GM13977 (cell line): ENCODE data around the gene MTMR3.

Source experiments
- DNase-seq: peaks from one replicate; pipeline ENCODE4 v3.0.0; 2012; ENCODE audit warnings: low spot score
- in situ Hi-C: fragments of 300-500 bp; cut with MboI; formaldehyde crosslinking; loops from one replicate; pipeline ENCODE4 v1.12.0; 2022; ENCODE audit warnings: low sequenced_read_pairs, low pct_unique_long_range_greater_than_20kb, mixed read lengths, inconsistent platforms; ENCODE audit not compliant: unreplicated experiment
- TF ChIP-seq, protein P1 (sequence below): IDR thresholded peaks from 2 replicates; pipeline ENCODE4 v1.5.1; 2012; ENCODE audit warnings: mild to moderate bottlenecking, control low read depth; ENCODE audit not compliant: insufficient read depth; ENCODE audit errors: extremely low read depth, missing control alignments

The MTMR3 gene

DNA sequence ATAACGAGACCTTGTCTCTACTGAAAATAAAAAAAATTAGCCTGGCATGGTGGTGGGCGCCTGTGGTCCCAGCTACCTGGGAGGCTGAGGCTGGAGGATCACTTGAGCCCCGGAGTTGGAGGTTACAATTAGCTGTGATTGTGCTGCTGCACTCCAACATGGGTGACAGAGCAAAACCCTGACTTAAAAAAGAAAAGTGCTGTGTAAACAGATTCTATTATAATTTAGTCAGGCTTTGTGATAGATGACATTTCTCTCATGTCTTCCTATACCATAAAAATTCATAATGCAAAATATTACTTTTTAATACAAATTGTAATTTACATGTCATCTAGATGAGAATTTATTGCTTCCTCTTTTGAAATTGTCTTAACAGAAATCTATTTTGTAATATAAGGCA is 94.1 kb downstream of the MTMR3 start:
- in situ Hi-C loops = no loop called here
- TF ChIP-seq, protein P1, sequence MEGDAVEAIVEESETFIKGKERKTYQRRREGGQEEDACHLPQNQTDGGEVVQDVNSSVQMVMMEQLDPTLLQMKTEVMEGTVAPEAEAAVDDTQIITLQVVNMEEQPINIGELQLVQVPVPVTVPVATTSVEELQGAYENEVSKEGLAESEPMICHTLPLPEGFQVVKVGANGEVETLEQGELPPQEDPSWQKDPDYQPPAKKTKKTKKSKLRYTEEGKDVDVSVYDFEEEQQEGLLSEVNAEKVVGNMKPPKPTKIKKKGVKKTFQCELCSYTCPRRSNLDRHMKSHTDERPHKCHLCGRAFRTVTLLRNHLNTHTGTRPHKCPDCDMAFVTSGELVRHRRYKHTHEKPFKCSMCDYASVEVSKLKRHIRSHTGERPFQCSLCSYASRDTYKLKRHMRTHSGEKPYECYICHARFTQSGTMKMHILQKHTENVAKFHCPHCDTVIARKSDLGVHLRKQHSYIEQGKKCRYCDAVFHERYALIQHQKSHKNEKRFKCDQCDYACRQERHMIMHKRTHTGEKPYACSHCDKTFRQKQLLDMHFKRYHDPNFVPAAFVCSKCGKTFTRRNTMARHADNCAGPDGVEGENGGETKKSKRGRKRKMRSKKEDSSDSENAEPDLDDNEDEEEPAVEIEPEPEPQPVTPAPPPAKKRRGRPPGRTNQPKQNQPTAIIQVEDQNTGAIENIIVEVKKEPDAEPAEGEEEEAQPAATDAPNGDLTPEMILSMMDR = no peak
- DNase-seq = no peak

DNA sequence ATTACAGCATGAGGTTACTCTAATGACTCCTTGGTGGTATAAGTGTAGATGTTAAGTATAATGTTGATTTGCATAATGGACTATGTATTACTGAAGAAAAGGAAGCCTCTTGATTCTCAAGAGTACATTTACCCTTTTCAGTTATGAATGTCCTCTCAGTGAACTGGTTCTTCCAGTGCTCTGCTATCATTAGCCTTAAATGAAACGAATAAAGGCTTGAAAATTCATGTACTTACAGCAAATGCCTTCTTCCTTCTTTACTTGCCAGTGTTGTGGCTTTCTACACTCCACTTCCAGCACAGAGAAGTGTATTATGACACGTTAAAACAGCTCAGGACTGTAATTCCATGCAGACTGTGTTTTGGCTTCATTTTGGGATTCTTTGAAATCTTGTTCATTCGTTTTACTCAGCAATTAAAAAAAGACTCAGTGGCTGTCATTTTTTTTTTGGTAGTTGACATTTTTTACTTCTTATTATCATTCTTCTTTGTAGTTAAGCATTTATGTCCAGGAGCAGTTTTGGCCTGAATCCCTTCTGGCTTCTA is 96.9 kb downstream of the MTMR3 start:
- DNase-seq = peak; percentile 16
- in situ Hi-C loops = no loop called here
- TF ChIP-seq, protein P1 = no peak

DNA sequence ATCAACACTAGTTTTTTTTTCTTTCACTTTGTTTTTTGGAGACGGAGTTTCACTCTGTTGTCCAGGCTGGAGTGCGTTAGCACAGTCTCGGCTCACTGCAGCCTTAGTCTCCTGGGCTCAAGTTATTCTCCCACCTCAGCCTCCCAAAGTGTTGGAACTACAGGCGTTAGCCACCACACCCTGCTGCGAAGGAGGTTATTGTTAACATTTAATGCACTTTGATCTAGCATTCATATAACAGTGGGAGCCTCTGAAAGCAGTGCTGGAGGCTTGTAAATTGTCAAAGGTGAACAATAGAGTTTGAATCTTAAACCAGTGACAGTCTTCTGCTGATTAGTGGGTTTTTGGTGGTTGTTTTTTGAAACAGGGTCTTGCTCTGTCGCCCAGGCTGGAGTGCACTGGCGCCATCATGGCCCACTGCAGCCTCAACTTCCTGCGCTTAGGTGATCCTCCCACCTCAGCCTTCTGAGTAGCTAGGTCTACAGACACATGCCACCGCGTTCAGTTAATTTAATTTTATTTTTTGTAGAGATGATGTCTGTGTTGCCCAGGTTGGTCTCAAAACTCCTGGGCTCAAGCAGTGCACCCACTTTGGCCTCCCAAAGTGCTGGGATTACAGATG is 100.4 kb downstream of the MTMR3 start:
- TF ChIP-seq, protein P1 = no peak
- DNase-seq = no peak
- in situ Hi-C loops = no loop called here

DNA sequence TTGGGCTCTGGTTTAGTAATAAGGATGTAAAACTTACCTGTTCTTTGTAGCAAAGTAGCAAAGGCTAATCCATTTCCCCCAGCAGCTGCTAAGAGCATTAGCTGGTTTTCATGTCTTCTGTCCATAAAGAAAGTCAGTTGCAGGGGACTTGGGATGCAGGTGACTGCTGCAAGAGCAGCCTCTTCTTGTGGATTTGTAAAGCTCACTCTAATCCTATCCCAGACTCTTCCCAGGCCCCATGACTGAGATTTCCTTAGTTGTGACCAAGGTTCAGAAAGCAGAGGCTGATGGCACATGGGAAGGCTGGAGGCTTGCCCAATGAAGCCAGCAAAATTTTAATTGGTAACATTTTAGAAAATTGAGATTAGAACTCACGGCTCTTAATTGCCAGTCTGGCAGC is 102.9 kb downstream of the MTMR3 start:
- no peak for DNase-seq
- TF ChIP-seq, protein P1 = no peak
- in situ Hi-C loops = no loop called here

DNA sequence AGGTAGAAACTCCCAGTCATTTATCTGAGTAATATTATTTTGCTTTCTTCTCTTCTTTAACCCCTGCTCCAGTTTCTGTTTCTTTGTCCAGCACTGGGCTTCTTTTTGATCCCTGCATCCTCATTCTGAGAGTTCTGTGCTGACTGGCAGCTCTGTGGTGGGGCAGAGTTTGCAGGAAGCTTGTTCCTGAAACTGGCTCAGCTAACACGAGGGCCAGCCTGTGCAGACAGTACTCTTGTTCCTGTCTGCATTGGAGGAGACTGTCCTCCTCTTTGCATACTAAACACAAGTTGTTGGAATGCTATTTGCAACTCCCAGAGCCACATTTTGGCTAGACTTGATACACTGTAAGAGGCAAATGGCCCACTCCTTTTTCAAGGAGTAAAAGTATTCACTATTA is 104.2 kb downstream of the MTMR3 start:
- DNase-seq = no peak
- TF ChIP-seq, protein P1 = no peak
- in situ Hi-C loops = no loop called here

DNA sequence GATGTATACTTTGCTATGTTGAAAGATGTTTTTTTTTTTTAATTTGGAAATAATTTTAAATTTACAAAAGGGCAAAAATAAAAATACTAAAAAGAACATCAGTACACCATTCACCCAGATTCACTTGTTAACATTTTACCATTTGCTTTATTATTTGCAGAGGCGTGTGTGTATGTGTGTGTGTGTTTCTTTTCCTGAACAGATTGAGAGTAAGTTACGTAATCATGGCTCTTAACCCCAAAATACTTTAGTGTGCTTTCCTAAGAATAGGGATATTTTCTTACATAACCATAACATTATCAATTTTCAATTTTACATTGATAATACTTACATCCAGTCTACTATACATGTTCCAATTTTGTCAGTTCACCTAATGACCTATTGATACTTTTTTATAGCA is 105.7 kb downstream of the MTMR3 start:
- no peak for DNase-seq
- TF ChIP-seq, protein P1 = no peak
- in situ Hi-C loops = no loop called here
